ENCODE measurements around the gene DGKE.

Gene DGKE

GRCh38 chr17:56891751-56892150, 57.8 kb downstream of the DGKE start:
- DNase-seq (ENCODE audit: low spot score), result no peak

GRCh38 chr17:56892333-56892732, 58.4 kb downstream of the DGKE start:
- no peak for DNase-seq (ENCODE audit: low spot score)

GRCh38 chr17:56893503-56893902, 59.6 kb downstream of the DGKE start:
- DNase-seq (ENCODE audit: low spot score), result no peak

- no peak for DNase-seq (ENCODE audit: low spot score)
Observed at GRCh38 chr17:56894859-56895455, 61.0 kb downstream of the DGKE start.

GRCh38 chr17:56896217-56896967, 62.4 kb downstream of the DGKE start:
- DNase-seq (ENCODE audit: low spot score), result no peak

GRCh38 chr17:56896968-56897359, 63.0 kb downstream of the DGKE start:
- no peak for DNase-seq (ENCODE audit: low spot score)

GRCh38 chr17:56897646-56898424, 63.9 kb downstream of the DGKE start:
- no peak for DNase-seq (ENCODE audit: low spot score)

DNA sequence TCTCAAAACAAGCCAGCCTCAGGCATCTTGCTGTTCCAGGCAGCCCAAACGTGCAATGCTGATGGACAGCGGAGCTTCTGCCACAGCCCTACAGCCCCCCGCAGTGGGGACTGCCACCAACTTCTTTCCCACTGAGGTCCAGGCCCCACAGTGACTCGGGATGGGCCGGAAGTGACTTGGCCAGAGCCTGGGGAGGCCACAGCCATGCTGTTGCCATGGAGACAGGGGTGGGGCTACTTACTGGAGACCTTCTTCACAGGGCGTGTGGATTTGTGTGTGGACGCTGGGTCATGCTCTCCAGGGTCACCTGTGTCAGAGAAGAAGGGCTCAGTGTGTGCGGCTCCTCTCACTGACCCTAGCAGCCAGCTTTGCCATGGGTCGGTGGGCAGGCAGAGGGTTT, 64.9 kb downstream of the DGKE start:
- DNase-seq (ENCODE audit: low spot score), result no peak

DNA sequence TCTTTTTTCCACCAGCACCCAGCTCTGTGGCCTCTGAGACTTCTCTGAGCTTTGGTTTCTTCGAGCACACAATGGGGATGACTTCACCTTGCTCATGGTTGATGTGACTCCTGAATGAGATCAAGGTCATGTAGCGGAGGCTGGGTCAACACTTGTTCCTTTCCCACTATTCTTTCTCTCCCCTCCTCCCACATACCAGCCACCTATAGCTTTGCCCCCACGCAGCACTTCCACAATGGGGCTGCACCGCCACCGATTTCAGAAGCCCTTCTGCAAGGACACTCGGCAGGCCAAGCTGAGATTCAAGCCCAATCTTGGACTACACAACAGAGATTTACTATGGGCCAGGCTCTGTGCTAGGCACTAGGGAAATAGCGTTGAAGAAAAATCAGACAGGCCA, 65.5 kb downstream of the DGKE start:
- no peak for DNase-seq (ENCODE audit: low spot score)

DNA sequence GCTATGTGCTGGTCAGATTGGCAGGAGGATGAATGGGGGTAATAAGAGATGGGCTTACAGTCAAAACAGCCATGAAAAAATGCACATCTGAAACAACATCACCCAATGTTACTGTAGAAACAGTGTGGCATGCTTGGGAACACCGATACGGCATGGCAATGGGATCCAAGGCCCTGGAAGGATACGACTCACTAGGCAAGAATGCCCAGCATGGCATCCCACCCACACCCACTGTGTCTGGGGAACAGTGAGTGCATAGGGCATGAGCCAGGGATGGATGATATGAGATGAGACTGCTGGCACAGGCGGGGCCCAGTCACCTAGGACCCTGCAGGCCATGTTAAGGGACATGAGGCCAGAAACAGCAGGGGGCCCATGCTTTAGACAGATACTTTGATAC, 68.4 kb downstream of the DGKE start:
- peak; percentile 52 for DNase-seq (ENCODE audit: low spot score)

GRCh38 chr17:56903560-56903959, 69.6 kb downstream of the DGKE start:
- DNase-seq (ENCODE audit: low spot score), result no peak

GRCh38 chr17:56908001-56908542, 74.1 kb downstream of the DGKE start:
- no peak for DNase-seq (ENCODE audit: low spot score)

GRCh38 chr17:56909742-56910508, 76.0 kb downstream of the DGKE start:
- DNase-seq (ENCODE audit: low spot score), result no peak

DNA sequence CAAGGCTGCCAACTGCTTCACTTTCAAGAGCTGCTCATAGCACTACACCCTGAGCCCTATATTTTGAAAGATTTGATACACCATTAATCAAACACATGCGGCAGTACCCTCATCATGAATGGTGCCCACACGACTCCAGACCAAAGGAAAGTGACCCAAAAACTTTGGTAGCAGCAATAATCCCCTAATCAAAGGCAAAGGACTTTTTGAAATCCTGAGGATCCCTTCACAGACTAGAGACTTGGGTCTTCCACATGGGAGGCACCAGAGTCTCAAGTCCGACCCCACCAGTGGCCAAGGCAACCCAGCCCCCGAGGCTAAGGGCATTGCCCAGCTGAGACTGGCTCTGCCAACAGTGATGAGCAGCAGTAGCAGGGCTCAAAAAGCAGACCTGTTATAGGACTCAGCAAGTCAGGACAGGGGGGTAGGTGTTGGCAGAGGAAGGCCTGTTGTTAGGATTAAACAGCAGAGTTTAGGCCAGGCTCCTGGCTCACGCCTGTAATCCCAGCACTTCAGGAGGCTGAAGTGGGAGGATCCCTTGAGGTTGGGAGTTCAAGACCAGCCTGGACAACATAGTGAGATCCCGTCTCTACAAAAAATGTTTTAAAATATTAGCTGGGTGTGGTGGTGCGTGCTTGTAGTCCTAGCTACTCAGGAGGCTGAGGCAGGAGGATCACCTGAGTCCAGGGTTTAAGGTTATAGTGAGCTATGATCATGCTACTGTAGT, 76.7 kb downstream of the DGKE start:
- no peak for DNase-seq (ENCODE audit: low spot score)

GRCh38 chr17:56912105-56912999, 78.4 kb downstream of the DGKE start:
- DNase-seq (ENCODE audit: low spot score), result peak; percentile 41

- no peak for DNase-seq (ENCODE audit: low spot score)
Observed at GRCh38 chr17:56913000-56913311, 79.0 kb downstream of the DGKE start.

- DNase-seq (ENCODE audit: low spot score), result peak; percentile 29
Observed at GRCh38 chr17:56913353-56913866, 79.5 kb downstream of the DGKE start.

DNA sequence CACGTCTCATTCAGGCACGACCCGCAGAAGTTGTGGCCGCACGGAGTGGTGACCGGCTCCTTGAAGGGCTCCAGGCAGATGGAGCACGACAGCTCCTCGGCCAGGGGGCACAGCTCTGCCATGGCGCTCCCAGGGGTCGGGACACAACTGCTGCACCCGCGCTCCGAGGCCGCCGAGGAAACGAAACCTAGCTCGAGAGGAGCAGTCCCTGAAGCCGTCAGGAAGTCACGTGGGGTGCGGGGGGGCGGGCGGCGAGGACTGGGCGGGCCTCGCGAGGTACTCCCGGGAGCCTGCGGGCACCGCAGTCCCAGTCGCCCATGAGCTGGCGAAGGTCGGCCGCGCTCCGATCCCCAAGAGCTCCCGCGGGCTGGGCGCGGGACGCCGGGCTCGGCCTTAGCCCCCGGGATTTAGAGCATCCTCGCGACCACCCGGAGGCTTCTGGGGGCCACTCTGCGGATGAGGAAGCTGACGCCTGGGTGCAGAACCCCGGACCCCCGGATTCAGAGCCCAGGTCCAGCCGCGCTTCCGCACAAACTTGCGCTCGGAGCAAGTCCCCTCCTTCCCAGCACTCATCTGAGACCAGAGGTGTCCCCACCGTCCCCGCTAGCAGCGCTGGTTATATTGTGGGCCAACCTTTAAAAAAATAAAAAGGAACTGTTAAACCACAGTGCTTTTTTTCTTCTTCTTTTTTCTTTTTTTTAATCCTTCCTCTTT, 80.1 kb downstream of the DGKE start, which contains the start of gene TRIM25:
Gene TRIM25 (minus strand): TSS at position 183 of the 714 bp plus-strand sequence. CDS start 61 bp downstream, at position 122.
- DNase-seq (ENCODE audit: low spot score), result peak; percentile 98

DNA sequence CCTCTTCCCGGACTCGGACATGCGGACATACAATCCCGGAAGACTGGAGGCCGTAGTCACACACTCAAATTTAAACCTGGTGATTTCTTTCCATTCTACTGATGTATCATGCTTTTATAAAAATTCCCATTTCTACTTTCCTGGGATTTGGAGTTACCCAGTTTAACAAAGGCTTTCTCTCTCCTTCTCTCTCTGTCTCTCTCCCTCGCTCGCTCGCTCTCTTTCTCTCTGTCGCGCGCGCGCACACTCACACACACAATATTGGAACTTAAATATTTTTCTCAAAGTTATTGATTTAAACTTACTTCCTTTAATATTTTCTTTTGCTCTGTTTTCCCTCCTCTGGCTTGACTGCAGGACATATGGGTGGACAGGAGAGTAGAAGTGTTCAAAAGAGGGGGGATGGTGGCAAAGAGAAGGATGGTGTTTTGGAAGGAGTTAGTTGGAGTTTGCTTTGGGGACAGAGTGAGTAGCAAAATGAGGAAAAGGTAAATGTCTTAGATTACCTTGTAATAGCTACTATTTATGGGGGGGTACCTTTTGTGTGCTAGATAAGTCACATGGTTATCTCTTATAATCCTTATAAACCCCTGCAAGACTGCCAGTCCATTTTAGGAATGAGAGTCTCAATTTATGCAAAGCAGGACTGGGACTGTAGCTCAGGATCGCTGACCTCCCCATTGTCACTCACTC, 80.8 kb downstream of the DGKE start:
- DNase-seq (ENCODE audit: low spot score), result no peak
